Transverse colon (tissue), 4 donors: ENCODE measurements around the gene SAV1.

ENCODE experiments used
- CTCF ChIP-seq, 5 experiments: fragments of 200-600 bp in 3 of 5; fragments of 450-650 bp in 2 of 5; sonication (generic) in 3 of 5; IDR thresholded peaks; 1 replicate in 2 of 5; 2 replicates in 3 of 5; pipeline ENCODE4 v1.5.1; 2016 to 2017; ENCODE audit warnings: antibody characterized with exemption in 5 of 5, inconsistent platforms in 3 of 5, mild to moderate bottlenecking in 2 of 5, moderate library complexity in 1 of 5
- EP300 ChIP-seq: sonication (generic); formaldehyde crosslinking; IDR thresholded peaks from one replicate; pipeline ENCODE4 v1.6.1; 2017; ENCODE audit warnings: antibody characterized with exemption, low read depth
- POLR2AphosphoS5 ChIP-seq, 3 donors: sonication (generic); formaldehyde crosslinking; IDR thresholded peaks; one replicate each; pipeline ENCODE4 v1.6.1; 2016; ENCODE audit warnings: antibody characterized with exemption in 3 of 3

- no peak for TF ChIP-seq CTCF (IDR thresholded peaks at IDR 0.05)
- no peak for TF ChIP-seq POLR2AphosphoS5 (IDR thresholded peaks at IDR 0.05)
- no peak for TF ChIP-seq EP300
Observed at GRCh38 chr14:50601394-50601793, 66.7 kb downstream of the SAV1 start.
